BLaER1 treated with 17β-estradiol and CSF1 and Interleukin-3, amounts not matched to agents 10 nM and 100 nM (cell line): Measurements from ENCODE around the gene ASCL3.

ENCODE experiments used
- H3K27ac ChIP-seq, 11 experiments: shearing (Covaris generic); formaldehyde crosslinking; 2 replicates each; pipeline ENCODE4 v1.8.1; 2022
- H3K27me3 ChIP-seq, 11 experiments: shearing (Covaris generic); formaldehyde crosslinking; 2 replicates each; pipeline ENCODE4 v1.8.1; 2022
- H3K36me3 ChIP-seq, 11 experiments: shearing (Covaris generic); formaldehyde crosslinking; 2 replicates each; pipeline ENCODE4 v1.8.1; 2022
- H3K4me1 ChIP-seq, 10 experiments: shearing (Covaris generic); formaldehyde crosslinking; 2 replicates each; pipeline ENCODE4 v1.8.1; 2022
- H3K4me2 ChIP-seq, 11 experiments: shearing (Covaris generic); formaldehyde crosslinking; 2 replicates each; pipeline ENCODE4 v1.8.1; 2022
- H3K4me3 ChIP-seq, 10 experiments: shearing (Covaris generic); formaldehyde crosslinking; 2 replicates each; pipeline ENCODE4 v1.8.1; 2022
- H3K9ac ChIP-seq, 11 experiments: shearing (Covaris generic); formaldehyde crosslinking; 2 replicates each; pipeline ENCODE4 v1.8.1; 2022
- H3K9me3 ChIP-seq, 11 experiments: shearing (Covaris generic); formaldehyde crosslinking; replicated peaks in 1 of 11; 2 replicates each; pipeline ENCODE4 v1.8.1; 2022
- H4K20me1 ChIP-seq, 11 experiments: shearing (Covaris generic); formaldehyde crosslinking; 2 replicates each; pipeline ENCODE4 v1.8.1; 2022
- Cebpa-rat ChIP-seq, 11 experiments: shearing (Covaris generic); IDR thresholded peaks; 2 replicates each; pipeline ENCODE4 v1.8.1; 2022

ASCL3 gene

DNA sequence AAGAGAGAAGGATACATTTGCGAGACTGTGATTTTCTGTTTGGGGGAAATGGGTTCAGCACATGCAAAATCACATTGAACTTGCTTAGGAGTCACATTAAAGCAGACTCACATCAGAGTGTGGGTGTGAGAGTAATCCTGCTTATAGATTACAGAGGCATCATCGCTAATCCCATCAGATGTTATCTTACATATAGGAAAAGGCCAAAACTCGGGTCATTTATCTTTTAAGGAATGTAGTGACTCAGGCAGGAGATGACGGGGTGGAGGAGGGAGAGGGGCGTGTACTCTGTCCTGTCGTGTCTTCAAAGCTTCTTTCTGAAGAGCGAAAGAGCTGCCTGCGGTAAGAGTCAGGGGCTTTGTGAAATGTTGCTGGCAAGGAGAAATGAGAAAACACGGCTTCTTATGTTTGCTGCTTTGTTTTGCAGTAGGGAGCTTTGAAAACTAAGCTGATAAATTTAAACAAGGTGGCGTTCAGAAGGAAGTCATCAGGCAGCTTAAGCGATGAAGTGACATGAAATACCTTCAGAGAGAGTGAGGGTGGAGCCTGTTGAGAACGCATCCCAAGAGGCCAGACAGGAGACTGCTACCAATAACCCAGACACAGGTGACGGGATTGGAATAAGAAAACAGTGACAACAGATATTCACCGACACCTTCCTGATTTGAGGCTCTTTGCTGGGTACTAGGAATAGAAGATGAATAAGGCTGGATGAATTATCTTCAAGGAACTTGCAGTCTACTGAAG lies 7.9 kb downstream of the ASCL3 start:
- H3K4me2 ChIP-seq: no peak overlapping the region
- H3K9ac ChIP-seq: no peak overlapping the region
- no peaks in the 10 kb centered on the region for H3K36me3 ChIP-seq
- no peaks in the 10 kb centered on the region for H3K27me3 ChIP-seq
- H3K4me1 ChIP-seq: 0 out of 20 replicates have a peak, but pooled peaks cover 0 to 4% (median 0%) of the 10 kb centered on the region in 10 experiments
- H3K4me3 ChIP-seq: no peak overlapping the region
- TF ChIP-seq Cebpa-rat (IDR thresholded peaks at IDR 0.05): no peak
- no peaks in the 10 kb centered on the region for H3K9me3 ChIP-seq
- H4K20me1 ChIP-seq: no peaks in the 10 kb centered on the region; a peak in 1 of 22 replicates
- no peak overlapping the region for H3K27ac ChIP-seq

DNA sequence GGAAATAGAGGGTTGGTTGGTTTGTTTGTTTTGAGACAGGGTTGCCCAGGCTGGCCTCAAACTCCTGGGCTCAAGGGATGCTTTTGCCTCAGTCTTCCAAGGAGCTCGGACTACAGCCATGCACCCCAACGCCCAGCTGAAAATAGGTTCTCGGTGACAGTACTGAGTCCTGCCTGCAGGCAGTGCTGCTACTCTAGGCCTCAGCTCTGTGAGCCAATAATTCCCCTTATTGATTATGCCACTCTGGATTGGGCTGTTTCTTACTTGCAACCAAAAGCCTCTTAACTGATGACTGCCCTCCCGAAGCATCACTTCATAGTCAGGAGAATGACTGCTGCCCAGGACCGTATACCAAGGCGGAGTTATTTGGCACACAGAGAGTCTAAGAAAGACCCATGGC lies 8.9 kb downstream of the ASCL3 start:
- Histone ChIP-seq H3K27me3 (no peaks in the 10 kb centered on the region), H4K20me1 (no peaks in the 10 kb centered on the region; a peak in 1 of 22 replicates), H3K4me3 (no peak overlapping the region), H3K9me3 (no peaks in the 10 kb centered on the region), H3K27ac (no peak overlapping the region), H3K9ac (no peak overlapping the region), H3K36me3 (0 out of 22 replicates have a peak, but pooled peaks cover 0 to 4% (median 0%) of the 10 kb centered on the region in 11 experiments), H3K4me1 (0 out of 20 replicates have a peak, but pooled peaks cover 0 to 4% (median 0%) of the 10 kb centered on the region in 10 experiments), H3K4me2 (no peak overlapping the region)
- TF ChIP-seq Cebpa-rat (IDR thresholded peaks at IDR 0.05): no peak

DNA sequence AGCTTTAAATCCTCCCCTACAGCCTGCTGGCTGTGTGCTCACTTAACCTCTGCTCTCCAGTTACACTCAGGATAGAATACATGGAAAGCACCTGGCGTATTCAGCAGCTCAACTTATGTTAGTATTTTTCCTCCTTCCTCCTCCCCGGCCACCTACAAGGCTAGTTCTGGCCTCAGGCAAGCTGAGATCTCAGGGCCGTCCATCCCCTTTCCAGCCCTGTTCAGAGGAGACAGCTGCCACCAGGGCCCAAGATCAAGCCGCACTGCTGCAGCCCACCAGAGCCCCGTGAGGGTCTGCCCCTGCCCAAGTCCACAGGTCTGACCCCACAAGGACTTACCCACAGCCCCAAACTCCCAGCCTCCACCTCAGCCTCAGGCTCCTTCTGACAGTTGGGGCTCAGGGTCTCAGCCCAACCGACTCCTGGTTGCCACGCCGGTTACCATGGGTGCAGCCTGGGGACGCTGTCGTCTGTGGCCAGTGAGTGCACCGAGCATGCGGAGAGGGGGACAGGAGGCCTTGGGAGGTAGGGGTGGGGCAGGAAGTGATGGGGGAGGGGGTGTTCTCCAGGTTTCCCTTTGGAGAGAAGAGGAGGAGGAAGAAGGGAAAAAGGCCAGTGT lies 10.1 kb downstream of the ASCL3 start, which contains the start of gene C11orf16:
C11orf16 (minus strand) TSS at position 384 of the 617 bp plus-strand sequence. CDS start 639 bp downstream, outside the sequence.
- Histone ChIP-seq H4K20me1 (no peaks in the 10 kb centered on the region; a peak in 1 of 22 replicates), H3K9ac (no peak within 1 kb of the TSS), H3K27ac (no peak within 1 kb of the TSS), H3K4me2 (no peak within 1 kb of the TSS), H3K4me3 (no peak within 1 kb of the TSS), H3K36me3 (peaks cover 0 to 8% (median 0%) of the 10 kb centered on the region in 11 experiments; a peak in 1 of 22 replicates), H3K27me3 (no peaks in the 10 kb centered on the region), H3K4me1 (0 out of 20 replicates have a peak, but pooled peaks cover 0 to 4% (median 0%) of the 10 kb centered on the region in 10 experiments), H3K9me3 (no peaks in the 10 kb centered on the region)
- no peak for TF ChIP-seq Cebpa-rat (IDR thresholded peaks at IDR 0.05)

DNA sequence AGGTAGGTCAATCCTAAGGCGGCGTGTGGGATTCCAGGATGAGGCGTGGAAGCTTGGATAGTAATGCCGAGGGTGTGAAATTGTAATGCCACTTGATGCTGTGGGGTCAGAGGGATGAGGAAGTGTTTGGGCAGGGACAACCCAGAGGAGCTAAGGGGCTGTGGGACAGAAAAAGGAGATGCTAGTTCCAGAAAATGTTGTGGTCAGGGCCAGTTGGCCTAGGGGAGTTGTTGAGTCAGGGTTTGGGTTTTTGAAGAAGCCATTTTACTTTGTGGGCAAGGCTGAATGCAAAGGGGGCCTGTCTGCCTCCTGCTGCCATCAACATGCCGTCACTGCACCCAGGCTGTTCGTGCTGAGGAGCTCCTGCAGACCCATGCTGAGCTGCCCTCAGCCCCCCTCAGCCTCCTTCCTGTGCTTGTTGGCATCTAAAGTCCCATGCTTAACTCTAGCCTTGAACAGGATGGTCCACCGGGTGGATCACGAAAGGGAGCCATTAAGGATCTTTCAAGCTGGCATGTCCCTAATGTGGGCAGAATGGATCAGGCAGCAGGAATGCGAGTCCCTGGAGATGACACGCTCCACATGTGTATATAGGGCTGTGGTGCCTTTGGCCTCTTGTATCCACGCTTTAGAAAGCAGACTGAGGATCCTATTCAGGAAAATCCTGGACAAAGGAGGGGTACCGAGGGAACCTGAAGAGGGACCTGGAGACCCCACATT lies 12.2 kb downstream of the ASCL3 start:
- H3K4me3 ChIP-seq: no peak overlapping the region
- H3K9ac ChIP-seq: no peak overlapping the region
- no peaks in the 10 kb centered on the region; a peak in 1 of 22 replicates for H4K20me1 ChIP-seq
- no peaks in the 10 kb centered on the region for H3K27me3 ChIP-seq
- no peak overlapping the region; a peak in 1 of 22 replicates for H3K4me2 ChIP-seq
- 0 out of 20 replicates have a peak, but pooled peaks cover 0 to 4% (median 0%) of the 10 kb centered on the region in 10 experiments for H3K4me1 ChIP-seq
- peaks cover 0 to 25% (median 3%) of the 10 kb centered on the region in 11 experiments; a peak in 6 of 22 replicates for H3K36me3 ChIP-seq
- H3K9me3 ChIP-seq: no peaks in the 10 kb centered on the region
- H3K27ac ChIP-seq: no peak overlapping the region
- no peak for TF ChIP-seq Cebpa-rat (IDR thresholded peaks at IDR 0.05)

DNA sequence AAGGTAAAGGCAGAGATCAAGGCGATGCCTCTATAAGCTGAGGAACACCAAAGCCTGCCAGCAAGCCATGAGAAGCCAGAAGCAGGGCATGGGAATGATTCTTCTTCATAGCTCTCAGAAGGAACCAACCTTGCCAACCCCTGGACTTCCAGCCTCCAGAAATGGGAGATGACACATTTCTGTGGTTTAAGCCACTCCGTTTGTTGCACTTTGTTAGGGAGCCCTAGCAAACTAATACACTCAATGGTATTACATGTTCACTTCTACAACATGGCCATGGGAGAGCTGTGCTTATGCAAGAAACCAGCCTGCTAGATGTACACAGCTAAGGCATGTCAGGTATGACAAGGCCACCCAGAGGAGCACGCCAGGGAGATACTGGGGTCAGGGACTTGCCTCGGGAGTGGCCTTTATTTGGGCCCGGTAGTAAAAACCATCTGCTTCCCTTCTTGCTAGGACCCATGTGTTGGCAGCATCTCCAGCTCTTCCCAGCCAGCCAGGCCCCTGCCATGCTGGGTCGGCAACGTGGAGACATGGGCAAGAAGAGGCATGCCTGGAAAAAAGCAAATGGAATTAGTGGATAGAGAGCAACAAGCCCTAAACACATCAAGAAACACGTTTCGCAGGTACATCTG lies 13.7 kb downstream of the ASCL3 start:
- no peak overlapping the region for H3K4me2 ChIP-seq
- H3K27ac ChIP-seq: no peak overlapping the region
- TF ChIP-seq Cebpa-rat (IDR thresholded peaks at IDR 0.05): no peak
- no peaks in the 10 kb centered on the region for H3K27me3 ChIP-seq
- no peak overlapping the region for H3K4me3 ChIP-seq
- H3K36me3 ChIP-seq: peaks cover 6 to 40% (median 18%) of the 10 kb centered on the region in 11 experiments; a peak in 16 of 22 replicates
- 0 out of 20 replicates have a peak, but pooled peaks cover 0 to 4% (median 0%) of the 10 kb centered on the region in 10 experiments for H3K4me1 ChIP-seq
- no peaks in the 10 kb centered on the region for H3K9me3 ChIP-seq
- peaks cover 0 to 6% (median 0%) of the 10 kb centered on the region in 11 experiments; a peak in 2 of 22 replicates for H4K20me1 ChIP-seq
- no peak overlapping the region for H3K9ac ChIP-seq

DNA sequence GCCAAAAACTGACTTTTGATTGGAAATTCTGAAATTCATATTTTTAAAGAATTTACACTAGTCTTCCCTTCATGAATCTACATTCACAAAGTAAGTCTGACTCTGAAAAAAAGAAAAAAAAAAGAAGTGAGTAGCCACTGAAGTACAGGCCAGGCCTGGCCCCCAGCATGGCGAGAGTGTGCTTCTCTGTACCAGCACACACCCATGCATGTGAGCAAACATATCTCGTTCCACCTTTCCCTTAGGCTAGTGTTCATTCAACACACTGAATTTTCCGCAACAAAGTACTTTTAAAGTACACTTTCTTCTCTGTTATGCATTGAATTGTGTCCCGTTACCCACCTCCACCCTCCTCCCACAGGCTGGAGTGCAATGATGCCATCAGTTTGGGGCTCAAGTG lies 14.6 kb downstream of the ASCL3 start:
- Histone ChIP-seq H3K9ac (no peak overlapping the region), H4K20me1 (peaks cover 0 to 9% (median 0%) of the 10 kb centered on the region in 11 experiments; a peak in 2 of 22 replicates), H3K27ac (no peak overlapping the region), H3K4me3 (no peak overlapping the region), H3K36me3 (peaks cover 12 to 47% (median 23%) of the 10 kb centered on the region in 11 experiments), H3K4me2 (no peak overlapping the region), H3K9me3 (no peaks in the 10 kb centered on the region), H3K27me3 (no peaks in the 10 kb centered on the region), H3K4me1 (0 out of 20 replicates have a peak, but pooled peaks cover 0 to 4% (median 0%) of the 10 kb centered on the region in 10 experiments)
- no peak for TF ChIP-seq Cebpa-rat (IDR thresholded peaks at IDR 0.05)

DNA sequence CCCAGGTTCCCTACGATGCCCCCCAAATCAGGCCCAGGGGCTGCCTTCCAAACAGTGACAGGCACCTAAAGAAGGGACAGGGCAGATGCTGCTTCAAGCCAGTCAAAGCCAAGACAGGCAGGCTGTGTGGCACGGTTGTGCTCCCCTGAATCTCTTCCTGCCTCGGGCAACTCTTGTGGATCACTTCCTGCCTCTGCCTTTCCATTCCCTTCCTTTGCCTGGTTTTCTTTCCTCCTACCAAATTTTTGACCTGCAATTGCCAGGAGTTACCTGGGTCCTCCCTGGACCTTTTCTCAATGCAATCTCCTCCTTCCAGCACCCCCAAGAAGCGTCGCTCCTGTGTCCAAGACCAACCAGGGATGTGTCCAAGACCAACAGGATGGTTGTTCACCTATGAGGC lies 15.6 kb downstream of the ASCL3 start:
- H3K27ac ChIP-seq: no peak overlapping the region
- no peaks in the 10 kb centered on the region for H3K9me3 ChIP-seq
- H3K4me2 ChIP-seq: no peak overlapping the region
- peaks cover 0 to 9% (median 0%) of the 10 kb centered on the region in 11 experiments; a peak in 2 of 22 replicates for H4K20me1 ChIP-seq
- TF ChIP-seq Cebpa-rat (IDR thresholded peaks at IDR 0.05): no peak
- H3K9ac ChIP-seq: no peak overlapping the region
- no peaks in the 10 kb centered on the region for H3K27me3 ChIP-seq
- H3K4me3 ChIP-seq: no peak overlapping the region
- H3K36me3 ChIP-seq: peaks cover 21 to 57% (median 33%) of the 10 kb centered on the region in 11 experiments
- 0 out of 20 replicates have a peak, but pooled peaks cover 0 to 4% (median 0%) of the 10 kb centered on the region in 10 experiments for H3K4me1 ChIP-seq

DNA sequence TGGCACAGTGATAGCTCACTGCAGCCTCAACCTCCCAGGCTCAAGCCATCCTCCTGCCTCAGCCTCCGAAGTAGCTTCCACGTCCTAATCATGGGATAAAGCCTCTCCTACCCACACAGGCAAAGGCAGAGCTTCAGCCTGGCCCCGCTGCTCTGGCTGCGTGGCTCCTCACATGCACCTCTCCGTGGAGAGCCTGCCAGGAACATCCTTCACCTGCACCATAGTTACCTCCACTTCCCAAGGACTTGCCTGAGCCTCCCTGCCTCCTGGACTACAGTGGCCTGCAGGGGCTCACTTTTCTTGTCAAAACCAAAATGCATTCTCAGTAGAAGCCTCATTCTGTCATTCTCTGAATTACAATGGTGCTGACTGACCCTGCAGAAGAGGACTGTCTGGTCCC lies 16.6 kb downstream of the ASCL3 start:
- Histone ChIP-seq H3K36me3 (peaks cover 31 to 67% (median 43%) of the 10 kb centered on the region in 11 experiments), H3K27ac (no peak overlapping the region), H3K4me2 (no peak overlapping the region), H3K4me1 (0 out of 20 replicates have a peak, but pooled peaks cover 0 to 4% (median 0%) of the 10 kb centered on the region in 10 experiments), H3K27me3 (no peaks in the 10 kb centered on the region), H3K9me3 (no peaks in the 10 kb centered on the region), H3K9ac (no peak overlapping the region), H4K20me1 (peaks cover 0 to 9% (median 0%) of the 10 kb centered on the region in 11 experiments; a peak in 2 of 22 replicates), H3K4me3 (no peak overlapping the region)
- no peak for TF ChIP-seq Cebpa-rat (IDR thresholded peaks at IDR 0.05)
